Natural killer cell (primary cell): ENCODE data around the gene SVOPL. TPM values are rescaled to one million over a fixed set of nuclear protein-coding genes. Genes with fewer than 3 reads are reported as not detected.

Experiments used
- ATAC-seq, 3 donors: fragments of 150-1000 bp in 2 of 3; fragments of 200-7000 bp in 1 of 3; cut with Tn5 transposase; 1 replicate in 1 of 3; 2 replicates in 2 of 3; pipeline ENCODE4 v1.10.0; 2021; ENCODE audit warnings: mild to moderate bottlenecking in 2 of 3, moderate library complexity in 2 of 3
- DNase-seq, 2 donors: peaks; one replicate each; pipeline versions ENCODE4 v3.0.0 to v3.0.0-alpha.2; 2013 to 2021; ENCODE audit warnings: mixed read lengths in 1 of 2
- H3K27ac ChIP-seq: one replicate; pipeline ENCODE4 v1.5.1; 2013; ENCODE audit warnings: mild to moderate bottlenecking, low read length
- H3K27me3 ChIP-seq: one replicate; pipeline ENCODE4 v1.6.1; 2013; ENCODE audit warnings: low read length; ENCODE audit not compliant: control insufficient read depth, insufficient read depth
- H3K36me3 ChIP-seq: one replicate; pipeline ENCODE4 v1.6.1; 2013; ENCODE audit warnings: low read length; ENCODE audit not compliant: control insufficient read depth, insufficient read depth
- H3K4me1 ChIP-seq: one replicate; pipeline ENCODE4 v1.6.1; 2013; ENCODE audit warnings: low read length; ENCODE audit not compliant: control insufficient read depth, insufficient read depth
- H3K4me3 ChIP-seq: one replicate; pipeline ENCODE4 v1.5.1; 2013; ENCODE audit warnings: low read length
- H3K9me3 ChIP-seq: one replicate; pipeline ENCODE4 v1.6.1; 2013; ENCODE audit warnings: low read length; ENCODE audit not compliant: control insufficient read depth, insufficient read depth
- H3K27ac Mint-ChIP-seq, 2 donors: one replicate each; pipeline ENCODE4 v1.8.0; 2022; ENCODE audit warnings: mild to moderate bottlenecking in 2 of 2, mixed read lengths in 2 of 2, moderate library complexity in 1 of 2
- H3K27me3 Mint-ChIP-seq, 2 donors: one replicate each; pipeline ENCODE4 v1.8.0; 2022; ENCODE audit warnings: low read depth in 2 of 2, mixed read lengths in 2 of 2
- H3K36me3 Mint-ChIP-seq: one replicate; pipeline ENCODE4 v1.8.0; 2022; ENCODE audit warnings: mixed read lengths
- H3K4me1 Mint-ChIP-seq, 2 donors: one replicate each; pipeline ENCODE4 v1.8.0; 2022; ENCODE audit warnings: mixed read lengths in 2 of 2
- H3K4me3 Mint-ChIP-seq: one replicate; pipeline ENCODE4 v1.8.0; 2022; ENCODE audit warnings: mild to moderate bottlenecking, moderate library complexity, mixed read lengths
- H3K9me3 Mint-ChIP-seq, 2 donors: one replicate each; pipeline ENCODE4 v1.8.0; 2022; ENCODE audit warnings: mixed read lengths in 2 of 2
- WGBS: methylation state at CpG from one replicate; pipeline ENCODE4 v1.1.7; 2013; ENCODE audit warnings: missing lambda C conversion rate; ENCODE audit not compliant: insufficient coverage; 5-methylcytosine and 5-hydroxymethylcytosine counted together
- intact Hi-C: fragments of 100-400 bp; cut with micrococcal nuclease; formaldehyde crosslinking; loops from one replicate; pipeline ENCODE4 v1.14.2; 2022
- total RNA-seq, 4 donors: library from RNA; stranded (reverse); fragments of 120-200 nt in 1 of 4; gene quantifications; one replicate each; pipeline versions ENCODE4 v1.2.3 to v1.2.4, GENCODE V29; 2013 to 2022
- TF ChIP-seq, protein P1 (sequence below): fragments of 200-600 bp; IDR thresholded peaks from one replicate; pipeline ENCODE4 v1.8.0; 2022; ENCODE audit warnings: antibody characterized with exemption

Gene SVOPL
- total RNA-seq, 3 donors from 2014 or later (not counting 1 experiment from before 2014, with no cell fraction given): not detected

DNA sequence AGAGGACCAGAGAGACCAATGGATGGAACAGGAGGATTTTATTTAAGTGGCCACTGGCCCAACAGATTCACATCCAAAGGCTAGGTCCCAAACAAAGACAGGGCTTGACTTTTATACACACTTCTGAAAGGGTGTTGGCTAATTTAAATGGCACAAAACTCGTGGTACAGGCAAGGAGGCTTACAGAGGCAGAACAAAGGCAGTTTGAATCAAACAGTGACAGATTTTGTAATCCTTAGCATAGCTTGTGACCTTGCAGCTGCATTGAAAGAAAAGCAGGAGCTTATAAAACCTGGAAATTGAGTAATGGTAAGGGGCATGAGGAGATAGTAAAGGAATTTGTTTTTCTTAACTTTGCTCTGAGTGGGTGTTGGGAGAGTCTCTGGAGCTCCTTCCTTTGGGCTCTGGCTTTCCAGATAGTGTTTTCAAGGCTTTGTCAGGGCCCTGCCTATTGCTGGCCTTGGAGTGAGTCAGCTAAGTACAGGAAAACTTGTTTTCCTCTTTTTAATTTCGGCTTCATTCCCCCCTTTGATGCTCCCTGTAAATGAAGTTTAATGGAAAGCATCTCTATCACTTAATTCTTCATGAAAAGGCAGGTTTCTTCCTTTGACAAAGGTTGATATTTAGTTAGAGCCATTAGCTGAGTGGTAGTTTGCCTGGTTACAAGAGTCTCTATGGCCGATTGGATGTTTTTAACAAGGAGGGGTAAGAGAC, 144.2 kb downstream of the SVOPL start:
- ATAC-seq: no peak
- TF ChIP-seq, protein P1, sequence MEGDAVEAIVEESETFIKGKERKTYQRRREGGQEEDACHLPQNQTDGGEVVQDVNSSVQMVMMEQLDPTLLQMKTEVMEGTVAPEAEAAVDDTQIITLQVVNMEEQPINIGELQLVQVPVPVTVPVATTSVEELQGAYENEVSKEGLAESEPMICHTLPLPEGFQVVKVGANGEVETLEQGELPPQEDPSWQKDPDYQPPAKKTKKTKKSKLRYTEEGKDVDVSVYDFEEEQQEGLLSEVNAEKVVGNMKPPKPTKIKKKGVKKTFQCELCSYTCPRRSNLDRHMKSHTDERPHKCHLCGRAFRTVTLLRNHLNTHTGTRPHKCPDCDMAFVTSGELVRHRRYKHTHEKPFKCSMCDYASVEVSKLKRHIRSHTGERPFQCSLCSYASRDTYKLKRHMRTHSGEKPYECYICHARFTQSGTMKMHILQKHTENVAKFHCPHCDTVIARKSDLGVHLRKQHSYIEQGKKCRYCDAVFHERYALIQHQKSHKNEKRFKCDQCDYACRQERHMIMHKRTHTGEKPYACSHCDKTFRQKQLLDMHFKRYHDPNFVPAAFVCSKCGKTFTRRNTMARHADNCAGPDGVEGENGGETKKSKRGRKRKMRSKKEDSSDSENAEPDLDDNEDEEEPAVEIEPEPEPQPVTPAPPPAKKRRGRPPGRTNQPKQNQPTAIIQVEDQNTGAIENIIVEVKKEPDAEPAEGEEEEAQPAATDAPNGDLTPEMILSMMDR: no peak
- H3K4me3 Mint-ChIP-seq: no peak overlapping the region
- no peak overlapping the region for H3K4me3 ChIP-seq
- WGBS: 97% methylated on average over 2 of the region's 3 CpGs
- peaks cover 2 to 21% of the 10 kb centered on the region in 2 donors for H3K9me3 Mint-ChIP-seq
- peaks cover 72% of the 10 kb centered on the region for H3K36me3 ChIP-seq
- no peak for DNase-seq
- no peaks in the 10 kb centered on the region for H3K27me3 ChIP-seq
- no peak overlapping the region for H3K27ac Mint-ChIP-seq
- peaks cover 39% of the 10 kb centered on the region for H3K9me3 ChIP-seq
- no peaks in the 10 kb centered on the region for H3K4me1 Mint-ChIP-seq
- no peaks in the 10 kb centered on the region for H3K4me1 ChIP-seq
- intact Hi-C loops: no loop called here
- H3K27me3 Mint-ChIP-seq: no peaks in the 10 kb centered on the region
- no peak overlapping the region for H3K27ac ChIP-seq
- peaks cover 80% of the 10 kb centered on the region for H3K36me3 Mint-ChIP-seq

DNA sequence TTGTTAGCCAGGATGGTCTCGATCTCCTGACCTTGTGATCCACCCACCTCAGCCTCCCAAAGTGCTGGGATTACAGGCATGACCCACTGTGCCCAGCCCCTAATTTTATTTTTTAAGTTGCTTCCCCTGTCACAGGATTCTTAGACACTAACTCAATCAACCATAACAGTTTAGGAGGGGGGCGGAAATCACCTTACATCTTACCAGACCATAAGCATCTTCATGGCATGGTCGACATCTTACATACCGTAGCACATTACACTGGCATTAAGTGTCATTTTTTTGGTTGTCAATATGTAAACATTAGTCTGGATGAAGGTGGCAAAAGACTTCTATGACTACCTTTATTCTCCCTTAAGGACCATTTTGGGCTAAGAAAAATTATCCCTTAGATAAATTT, 145.5 kb downstream of the SVOPL start:
- intact Hi-C loops: no loop called here
- no peaks in the 10 kb centered on the region for H3K4me1 Mint-ChIP-seq
- no peaks in the 10 kb centered on the region for H3K27me3 Mint-ChIP-seq
- DNase-seq: no peak
- H3K9me3 Mint-ChIP-seq: peaks cover 2 to 20% of the 10 kb centered on the region in 2 donors
- H3K27ac ChIP-seq: no peak overlapping the region
- H3K4me3 Mint-ChIP-seq: no peak overlapping the region
- peaks cover 79% of the 10 kb centered on the region for H3K36me3 ChIP-seq
- TF ChIP-seq, protein P1: no peak
- ATAC-seq: no peak
- 100% methylated on average over 3 of the region's 4 CpGs for WGBS
- no peak overlapping the region for H3K27ac Mint-ChIP-seq
- no peaks in the 10 kb centered on the region for H3K4me1 ChIP-seq
- no peak overlapping the region for H3K4me3 ChIP-seq
- peaks cover 33% of the 10 kb centered on the region for H3K9me3 ChIP-seq
- H3K27me3 ChIP-seq: no peaks in the 10 kb centered on the region
- peaks cover 68% of the 10 kb centered on the region for H3K36me3 Mint-ChIP-seq

DNA sequence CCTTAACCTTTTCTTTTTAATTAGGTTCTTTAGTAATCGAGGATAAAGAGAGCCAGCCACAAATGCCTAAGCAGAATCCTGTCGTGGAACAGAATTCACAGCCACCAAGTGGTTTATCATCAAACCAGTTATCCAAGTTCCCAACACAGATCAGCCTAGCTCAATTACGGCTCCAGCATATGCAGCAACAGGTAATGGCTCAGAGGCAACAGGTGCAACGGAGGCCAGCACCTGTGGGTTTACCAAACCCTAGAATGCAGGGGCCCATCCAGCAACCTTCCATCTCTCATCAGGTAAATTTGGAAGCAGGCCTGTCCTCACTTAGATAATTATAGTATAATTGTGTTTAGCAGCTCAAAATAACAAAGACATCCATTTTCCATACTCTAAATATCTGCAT, 146.5 kb downstream of the SVOPL start:
- Mint-ChIP-seq H3K36me3 (peaks cover 58% of the 10 kb centered on the region), H3K9me3 (peaks cover 2 to 20% of the 10 kb centered on the region in 2 donors), H3K4me3 (no peak overlapping the region), H3K27me3 (no peaks in the 10 kb centered on the region), H3K4me1 (peaks cover 0 to under 1% of the 10 kb centered on the region in 2 donors), H3K27ac (no peak overlapping the region)
- H3K9me3 ChIP-seq: peaks cover 33% of the 10 kb centered on the region
- DNase-seq: no peak
- TF ChIP-seq, protein P1: no peak
- H3K27ac ChIP-seq: no peak overlapping the region
- peaks cover 72% of the 10 kb centered on the region for H3K36me3 ChIP-seq
- H3K4me1 ChIP-seq: no peaks in the 10 kb centered on the region
- no peak overlapping the region for H3K4me3 ChIP-seq
- no peak for ATAC-seq
- WGBS: 100% methylated on average over 4 of the region's 4 CpGs
- H3K27me3 ChIP-seq: no peaks in the 10 kb centered on the region
- intact Hi-C loops: no loop called here

DNA sequence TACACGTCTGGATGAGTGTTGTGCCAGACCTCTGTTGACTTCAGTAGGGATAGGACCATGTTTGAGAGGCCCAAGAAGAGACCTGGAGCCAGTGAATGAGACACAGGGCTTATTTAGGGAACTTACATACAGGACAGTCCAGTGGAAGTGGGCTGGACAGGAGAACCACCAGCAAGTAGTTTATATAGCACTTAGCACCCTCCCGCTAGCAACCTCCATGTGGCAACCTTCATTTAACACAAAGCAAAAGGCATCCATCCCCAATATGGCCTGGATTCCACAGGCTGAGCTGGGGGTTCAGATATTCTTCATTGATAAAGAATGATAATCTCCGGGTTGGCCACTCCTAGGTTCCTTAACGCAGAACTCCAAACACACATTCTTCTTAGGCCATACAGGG, 147.4 kb downstream of the SVOPL start:
- WGBS: 100% methylated on average over 4 of the region's 4 CpGs
- Mint-ChIP-seq H3K4me3 (no peak overlapping the region), H3K27ac (no peak overlapping the region), H3K9me3 (peaks cover 2 to 17% of the 10 kb centered on the region in 2 donors), H3K27me3 (no peaks in the 10 kb centered on the region), H3K4me1 (peaks cover 0 to 4% of the 10 kb centered on the region in 2 donors), H3K36me3 (peaks cover 54% of the 10 kb centered on the region)
- Histone ChIP-seq H3K36me3 (peaks cover 70% of the 10 kb centered on the region), H3K4me3 (no peak overlapping the region), H3K27ac (no peak overlapping the region), H3K9me3 (peaks cover 30% of the 10 kb centered on the region), H3K27me3 (no peaks in the 10 kb centered on the region), H3K4me1 (no peaks in the 10 kb centered on the region)
- ATAC-seq (no peak), DNase-seq (no peak)
- TF ChIP-seq, protein P1: no peak
- intact Hi-C loops: no loop called here
